Karpas-422 (cell line): ENCODE data around the gene DVL3. TPM values are rescaled to one million over a fixed set of nuclear protein-coding genes. Genes with fewer than 3 reads are reported as not detected.
A peak's percentile ranks its signal among the peaks of the same experiment; 100 is the strongest.

Experiments
- DNase-seq: peaks from one replicate; pipeline ENCODE4 v3.0.0-alpha.2; 2015
- H2AFZ ChIP-seq: fragments of 200-600 bp; sonication (generic); 2 replicates; pipeline ENCODE4 v1.6.1; 2014; ENCODE audit warnings: antibody characterized with exemption, low read length, mixed read lengths
- H3K27ac ChIP-seq: fragments of 200-600 bp; sonication (generic); 2 replicates; pipeline ENCODE4 v1.5.1; 2014; ENCODE audit warnings: mild to moderate bottlenecking, low read length, moderate library complexity
- H3K27me3 ChIP-seq: fragments of 200-600 bp; sonication (generic); 2 replicates; pipeline ENCODE4 v1.6.1; 2014; ENCODE audit warnings: low read length, mixed read lengths
- H3K36me3 ChIP-seq: fragments of 200-600 bp; sonication (generic); 2 replicates; pipeline ENCODE4 v1.6.1; 2014; ENCODE audit warnings: low read length, mixed read lengths; ENCODE audit not compliant: insufficient read depth
- H3K4me1 ChIP-seq: fragments of 200-600 bp; sonication (generic); 2 replicates; pipeline ENCODE4 v1.6.1; 2014; ENCODE audit warnings: mild to moderate bottlenecking, low read length, mixed read lengths
- H3K4me2 ChIP-seq: fragments of 200-600 bp; sonication (generic); 2 replicates; pipeline ENCODE4 v1.6.1; 2014; ENCODE audit warnings: low read length, low read depth, mild to moderate bottlenecking; ENCODE audit not compliant: poor library complexity, severe bottlenecking
- H3K4me3 ChIP-seq: fragments of 200-600 bp; sonication (generic); 2 replicates; pipeline ENCODE4 v1.5.1; 2014; ENCODE audit warnings: mild to moderate bottlenecking, antibody characterized with exemption, low read length, mixed read lengths
- H3K79me2 ChIP-seq: fragments of 200-600 bp; sonication (generic); 2 replicates; pipeline ENCODE4 v1.6.1; 2014; ENCODE audit warnings: mild to moderate bottlenecking, low read length, mixed read lengths
- H3K9ac ChIP-seq: fragments of 200-600 bp; sonication (generic); 2 replicates; pipeline ENCODE4 v1.6.0; 2014; ENCODE audit warnings: low read length
- H3K9me2 ChIP-seq: fragments of 200-600 bp; sonication (generic), shearing (Covaris generic); replicated peaks from 2 replicates; pipeline ENCODE4 v1.6.0; 2014; ENCODE audit warnings: mild to moderate bottlenecking, low read length, moderate library complexity; ENCODE audit not compliant: insufficient read depth
- H3K9me3 ChIP-seq: fragments of 300-700, 200-600 bp; sonication (generic); 2 replicates; pipeline ENCODE4 v1.6.1; 2014; ENCODE audit warnings: low read length, mixed read lengths
- H4K20me1 ChIP-seq: fragments of 200-600 bp; sonication (generic); 2 replicates; pipeline ENCODE4 v1.6.1; 2014; ENCODE audit warnings: mild to moderate bottlenecking, antibody characterized with exemption, low read length, low read depth; ENCODE audit not compliant: insufficient read depth
- total RNA-seq: library from RNA; depleted of rRNA; stranded (reverse); fragments of >200 nt; shearing (Covaris generic); gene quantifications from 2 replicates; pipeline ENCODE4 v1.2.3, GENCODE V29; 2014; ENCODE audit warnings: low replicate concordance

Gene DVL3
- total RNA-seq, 1 experiment from 2014 or later = 62.1 TPM

DNA sequence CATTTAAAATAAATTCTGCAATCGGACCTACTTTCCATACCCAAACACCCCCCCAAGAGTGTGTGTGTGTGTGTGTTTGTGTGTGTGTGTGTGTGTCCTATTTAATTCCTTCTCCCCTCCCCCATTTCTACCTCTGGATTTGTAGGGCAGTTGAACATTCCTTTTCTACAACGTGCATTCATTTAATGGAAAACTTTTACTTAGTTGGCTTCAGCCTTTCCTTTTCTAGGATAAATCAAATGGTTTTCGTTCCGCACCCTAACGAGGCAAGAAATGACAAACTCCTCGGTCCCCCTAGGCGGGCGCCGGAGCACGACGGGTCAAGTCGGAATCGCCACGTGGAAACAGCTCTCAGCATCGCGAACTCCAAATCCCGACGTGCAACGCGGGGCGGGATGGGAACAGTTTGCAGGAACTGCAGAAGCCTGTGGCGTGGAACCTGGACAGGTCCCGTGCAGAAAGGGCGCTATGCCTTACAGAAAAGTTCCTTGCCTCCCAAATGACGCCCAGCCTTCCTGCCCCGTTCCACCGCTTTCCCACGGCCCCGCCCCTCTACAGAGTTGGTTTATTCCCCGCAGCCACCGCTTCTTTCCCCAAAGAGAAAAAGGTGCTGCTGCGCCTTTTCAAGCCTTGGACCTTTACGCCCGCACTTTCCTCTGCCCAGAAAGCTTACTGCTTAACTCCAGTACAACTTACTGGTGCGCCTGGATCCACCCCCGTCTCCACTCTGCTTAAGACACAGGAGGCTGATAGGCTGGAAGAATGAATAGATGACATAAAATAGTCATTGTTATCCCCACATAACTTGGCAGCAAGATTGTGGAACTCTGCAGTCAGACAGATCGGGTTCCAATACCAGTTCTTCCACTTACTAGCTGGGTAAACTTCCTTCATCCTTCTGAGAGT is 21.1 kb upstream of the DVL3 start:
- Histone ChIP-seq H3K4me2 (peak overlapping the region; percentile 99), H3K4me3 (peak overlapping the region; percentile 86), H4K20me1 (peaks cover 4% of the 10 kb centered on the region; the same call in 1 of the 2 replicates), H3K36me3 (peaks cover 14% of the 10 kb centered on the region; the same call in 1 of the 2 replicates), H3K27ac (peak overlapping the region; percentile 47), H3K9me2 (no peaks in the 10 kb centered on the region), H3K9me3 (no peaks in the 10 kb centered on the region), H3K4me1 (peaks cover 31% of the 10 kb centered on the region), H2AFZ (peak overlapping the region; percentile 83), H3K9ac (peak overlapping the region; percentile 88), H3K79me2 (peaks cover 46% of the 10 kb centered on the region), H3K27me3 (no peaks in the 10 kb centered on the region)
- peak; percentile 91 for DNase-seq

DNA sequence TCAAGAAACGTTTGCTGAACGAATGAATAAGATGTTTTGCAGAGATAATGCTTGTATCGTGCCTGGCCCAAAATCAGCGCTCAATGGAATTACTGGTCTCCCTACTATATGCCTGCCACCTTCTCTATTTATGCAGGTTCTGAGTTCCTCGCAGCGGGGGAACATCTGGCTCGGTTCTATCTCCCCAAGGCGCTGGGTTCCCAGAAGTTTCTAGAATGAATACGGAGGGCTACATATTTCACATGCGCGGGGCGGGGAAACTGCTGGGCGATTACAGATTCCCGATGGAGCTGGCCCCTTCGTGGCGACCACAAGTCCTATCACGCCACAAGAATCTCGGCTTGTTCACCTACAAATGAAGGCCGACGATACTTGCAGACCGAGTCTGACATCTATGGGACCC is 20.4 kb upstream of the DVL3 start:
- Histone ChIP-seq H3K9me3 (no peaks in the 10 kb centered on the region), H3K27ac (peak overlapping the region; percentile 47), H3K4me3 (peak overlapping the region; percentile 86), H2AFZ (peak overlapping the region; percentile 83), H3K9ac (peak overlapping the region; percentile 88), H3K4me1 (peaks cover 31% of the 10 kb centered on the region), H3K36me3 (peaks cover 14% of the 10 kb centered on the region; the same call in 1 of the 2 replicates), H3K27me3 (no peaks in the 10 kb centered on the region), H3K79me2 (peaks cover 46% of the 10 kb centered on the region), H3K4me2 (peak overlapping the region; percentile 99), H3K9me2 (no peaks in the 10 kb centered on the region), H4K20me1 (peaks cover 4% of the 10 kb centered on the region; the same call in 1 of the 2 replicates)
- peak; percentile 76 for DNase-seq

DNA sequence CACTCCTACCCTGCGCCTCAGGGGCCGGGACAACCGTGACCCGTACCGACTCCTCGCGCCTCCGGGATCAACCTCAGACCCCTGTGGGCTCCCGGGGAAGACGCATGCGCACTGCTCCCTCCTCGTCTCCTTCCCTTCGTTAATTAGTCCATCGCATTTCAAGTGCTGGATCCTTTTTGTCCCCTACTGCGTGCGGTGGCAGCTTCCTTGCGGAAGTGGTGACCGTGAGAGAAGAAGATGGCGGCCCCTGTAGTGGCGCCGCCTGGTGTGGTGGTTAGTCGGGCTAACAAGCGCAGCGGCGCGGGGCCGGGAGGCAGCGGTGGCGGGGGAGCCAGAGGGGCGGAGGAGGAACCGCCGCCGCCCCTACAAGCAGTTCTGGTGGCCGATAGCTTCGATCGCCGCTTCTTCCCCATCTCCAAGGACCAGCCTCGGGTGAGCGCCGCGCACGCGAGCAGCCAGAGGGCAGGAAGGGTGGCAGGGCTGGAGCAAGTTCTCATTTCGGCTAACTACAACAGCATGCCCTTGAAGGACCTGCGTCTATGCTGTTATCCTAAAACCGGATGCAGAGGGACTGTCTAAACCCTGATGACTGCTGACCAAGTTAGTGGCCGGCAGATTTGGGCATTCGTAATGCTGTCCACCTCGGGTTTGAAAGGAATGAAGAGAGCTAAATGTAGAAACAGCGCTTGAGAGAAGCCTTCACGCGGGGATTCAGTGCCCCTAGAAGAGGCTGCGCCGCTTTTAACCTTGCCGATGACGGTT is 19.8 kb upstream of the DVL3 start, which contains the start of gene EIF2B5:
Gene EIF2B5, plus strand, starts transcription at position 210 of the 762 bp plus-strand sequence. Its CDS starts 28 bp downstream, at position 238.
- Histone ChIP-seq H3K9me3 (no peaks in the 10 kb centered on the region), H3K79me2 (peaks cover 46% of the 10 kb centered on the region)
- peak; percentile 98 for DNase-seq

DNA sequence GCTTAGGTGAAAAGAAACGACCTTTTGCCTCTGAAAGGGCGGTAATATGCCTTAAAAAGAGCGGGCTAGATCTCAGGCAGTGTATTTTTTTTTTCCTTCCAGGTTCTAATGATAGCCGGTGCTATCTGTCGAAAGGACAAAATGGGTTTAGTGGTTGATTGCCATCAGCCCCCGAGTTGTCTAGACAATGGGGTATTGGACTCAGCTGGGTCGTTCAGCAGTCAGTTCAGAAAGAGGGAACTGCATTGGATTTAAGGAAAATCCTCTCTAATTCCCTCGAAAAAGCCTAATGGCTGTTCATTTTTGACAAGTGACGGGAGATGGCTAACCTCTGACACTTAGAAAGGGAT is 19.3 kb upstream of the DVL3 start:
- peak overlapping the region; percentile 86 for H3K4me3 ChIP-seq
- H3K4me2 ChIP-seq = peak overlapping the region; percentile 99
- H3K9ac ChIP-seq = peak overlapping the region; percentile 88
- no peak for DNase-seq
- H3K36me3 ChIP-seq = peaks cover 22% of the 10 kb centered on the region; the same call in 1 of the 2 replicates
- peaks cover 31% of the 10 kb centered on the region for H3K4me1 ChIP-seq
- no peaks in the 10 kb centered on the region for H3K9me2 ChIP-seq
- H4K20me1 ChIP-seq = peaks cover 4% of the 10 kb centered on the region; the same call in 1 of the 2 replicates
- H2AFZ ChIP-seq = peak overlapping the region; percentile 83; the same call in 1 of the 2 replicates
- peak overlapping the region; percentile 47 for H3K27ac ChIP-seq
- H3K79me2 ChIP-seq = peaks cover 46% of the 10 kb centered on the region
- no peaks in the 10 kb centered on the region for H3K27me3 ChIP-seq
- no peaks in the 10 kb centered on the region for H3K9me3 ChIP-seq

More for the DNA sequence above, 19.8 kb upstream of the DVL3 start, which contains the start of gene EIF2B5:
- Histone ChIP-seq H3K36me3 (peaks cover 18% of the 10 kb centered on the region; the same call in 1 of the 2 replicates), H3K27ac (peak within 1 kb of the TSS; percentile 47), H3K4me2 (peak within 1 kb of the TSS; percentile 99), H4K20me1 (peaks cover 4% of the 10 kb centered on the region; the same call in 1 of the 2 replicates), H3K4me3 (peak within 1 kb of the TSS; percentile 86), H3K9ac (peak within 1 kb of the TSS; percentile 88), H3K4me1 (peaks cover 31% of the 10 kb centered on the region), H3K9me2 (no peaks in the 10 kb centered on the region), H2AFZ (peak within 1 kb of the TSS; percentile 83), H3K27me3 (no peaks in the 10 kb centered on the region)

DNA sequence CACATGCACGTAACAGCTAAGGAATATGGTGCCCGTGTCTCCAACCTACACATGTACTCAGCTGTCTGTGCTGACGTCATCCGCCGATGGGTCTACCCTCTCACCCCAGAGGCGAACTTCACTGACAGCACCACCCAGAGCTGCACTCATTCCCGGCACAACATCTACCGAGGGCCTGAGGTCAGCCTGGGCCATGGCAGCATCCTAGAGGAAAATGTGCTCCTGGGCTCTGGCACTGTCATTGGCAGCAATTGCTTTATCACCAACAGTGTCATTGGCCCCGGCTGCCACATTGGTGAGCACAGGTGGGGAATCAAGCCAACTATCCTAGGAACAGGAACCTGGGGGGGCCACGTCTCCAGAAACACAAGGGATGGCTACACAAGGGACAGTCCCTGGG is 14.7 kb upstream of the DVL3 start:
- H3K9me2 ChIP-seq = no peaks in the 10 kb centered on the region
- H3K36me3 ChIP-seq = peaks cover 62% of the 10 kb centered on the region
- H3K27me3 ChIP-seq = no peaks in the 10 kb centered on the region
- no peak overlapping the region for H3K4me3 ChIP-seq
- H2AFZ ChIP-seq = no peak overlapping the region
- no peak overlapping the region for H3K9ac ChIP-seq
- no peak for DNase-seq
- H3K27ac ChIP-seq = no peak overlapping the region
- no peak overlapping the region for H3K4me2 ChIP-seq
- H3K79me2 ChIP-seq = peaks cover 28% of the 10 kb centered on the region
- H3K4me1 ChIP-seq = peaks cover 17% of the 10 kb centered on the region
- no peaks in the 10 kb centered on the region for H3K9me3 ChIP-seq
- H4K20me1 ChIP-seq = peaks cover 4% of the 10 kb centered on the region; the same call in 1 of the 2 replicates

DNA sequence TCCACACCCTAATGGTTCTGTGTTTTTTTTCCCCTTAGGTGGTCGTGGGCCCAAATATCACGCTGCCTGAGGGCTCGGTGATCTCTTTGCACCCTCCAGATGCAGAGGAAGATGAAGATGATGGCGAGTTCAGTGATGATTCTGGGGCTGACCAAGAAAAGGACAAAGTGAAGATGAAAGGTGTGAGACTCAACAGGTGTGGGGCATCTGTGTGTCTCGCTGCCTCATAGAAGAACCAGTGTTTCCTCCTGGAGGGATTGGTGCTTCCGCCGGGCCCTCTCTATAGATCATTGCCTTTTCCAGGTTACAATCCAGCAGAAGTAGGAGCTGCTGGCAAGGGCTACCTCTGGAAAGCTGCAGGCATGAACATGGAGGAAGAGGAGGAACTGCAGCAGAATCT is 13.0 kb upstream of the DVL3 start:
- no peaks in the 10 kb centered on the region; the same call in 1 of the 2 replicates for H4K20me1 ChIP-seq
- no peak overlapping the region for H3K27ac ChIP-seq
- H3K4me1 ChIP-seq = peaks cover 4% of the 10 kb centered on the region
- no peak overlapping the region for H3K4me2 ChIP-seq
- H2AFZ ChIP-seq = no peak overlapping the region
- no peaks in the 10 kb centered on the region for H3K27me3 ChIP-seq
- H3K4me3 ChIP-seq = no peak overlapping the region
- H3K36me3 ChIP-seq = peaks cover 64% of the 10 kb centered on the region
- H3K79me2 ChIP-seq = peaks cover 11% of the 10 kb centered on the region
- no peaks in the 10 kb centered on the region for H3K9me2 ChIP-seq
- no peak overlapping the region for H3K9ac ChIP-seq
- H3K9me3 ChIP-seq = no peaks in the 10 kb centered on the region
- DNase-seq = no peak

DNA sequence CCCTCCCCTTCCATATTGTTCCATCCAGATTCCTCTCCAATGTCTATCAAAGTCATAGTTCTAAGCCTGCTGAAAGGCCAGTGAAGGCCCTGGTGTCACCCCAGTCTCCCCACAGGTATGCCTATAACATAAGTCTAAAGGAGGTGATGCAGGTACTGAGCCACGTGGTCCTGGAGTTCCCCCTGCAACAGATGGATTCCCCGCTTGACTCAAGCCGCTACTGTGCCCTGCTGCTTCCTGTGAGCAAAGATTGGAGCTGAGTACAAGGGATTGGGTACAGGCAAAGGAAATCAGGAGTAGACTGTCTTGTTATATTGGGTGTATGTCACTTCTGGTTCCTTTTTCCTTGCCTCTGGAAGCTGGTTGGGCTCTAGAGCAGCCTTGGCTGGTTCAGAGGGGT is 11.8 kb upstream of the DVL3 start:
- Histone ChIP-seq H3K4me3 (no peak overlapping the region), H3K27ac (no peak overlapping the region), H3K36me3 (peaks cover 54% of the 10 kb centered on the region), H3K9ac (no peak overlapping the region), H3K9me2 (no peaks in the 10 kb centered on the region), H3K27me3 (no peaks in the 10 kb centered on the region), H3K4me1 (no peaks in the 10 kb centered on the region), H3K9me3 (no peaks in the 10 kb centered on the region), H2AFZ (no peak overlapping the region), H4K20me1 (no peaks in the 10 kb centered on the region; the same call in 1 of the 2 replicates), H3K4me2 (no peak overlapping the region), H3K79me2 (no peaks in the 10 kb centered on the region)
- DNase-seq = no peak
